Parathyroid adenoma (tissue), 2 donors: ENCODE data around the gene ESRRG.
A peak's percentile ranks its signal among the peaks of the same experiment; 100 is the strongest.

ENCODE experiments used
- H2AFZ ChIP-seq: fragments of 300-600 bp; sonication (generic); one replicate; pipeline ENCODE4 v1.7.0; 2017; ENCODE audit warnings: antibody characterized with exemption, mild to moderate bottlenecking
- H3K27ac ChIP-seq: fragments of 300-600 bp; sonication (generic); one replicate; pipeline ENCODE4 v1.7.0; 2017
- H3K27me3 ChIP-seq: fragments of 300-600 bp; sonication (generic); one replicate; pipeline ENCODE4 v1.7.0; 2017; ENCODE audit warnings: low read length; ENCODE audit not compliant: control insufficient read depth, insufficient read depth
- H3K36me3 ChIP-seq: fragments of 300-600 bp; sonication (generic); one replicate; pipeline ENCODE4 v1.7.0; 2017; ENCODE audit warnings: low read length; ENCODE audit not compliant: control insufficient read depth, insufficient read depth
- H3K4me1 ChIP-seq: fragments of 300-600 bp; sonication (generic); one replicate; pipeline ENCODE4 v1.7.0; 2017; ENCODE audit warnings: control low read depth
- H3K4me2 ChIP-seq: fragments of 300-600 bp; sonication (generic); one replicate; pipeline ENCODE4 v1.7.0; 2017; ENCODE audit warnings: low read length
- H3K4me3 ChIP-seq: fragments of 300-600 bp; sonication (generic); one replicate; pipeline ENCODE4 v1.7.0; 2017; ENCODE audit warnings: low read depth, low read length
- H3K79me2 ChIP-seq: fragments of 300-600 bp; sonication (generic); one replicate; pipeline ENCODE4 v1.7.0; 2017; ENCODE audit warnings: control low read depth
- H3K9ac ChIP-seq: fragments of 300-600 bp; sonication (generic); one replicate; pipeline ENCODE4 v1.7.0; 2017; ENCODE audit warnings: mild to moderate bottlenecking
- H3K9me3 ChIP-seq: fragments of 300-600 bp; sonication (generic); one replicate; pipeline ENCODE4 v1.7.0; 2017; ENCODE audit warnings: low read length; ENCODE audit not compliant: control insufficient read depth
- TF ChIP-seq, protein P1 (sequence below): fragments of 300-600 bp; sonication (generic); IDR thresholded peaks from one replicate; pipeline ENCODE4 v1.7.0; 2017; ENCODE audit warnings: antibody characterized with exemption, mild to moderate bottlenecking
- donor health status: primary hyperparathyroidism.

ESRRG gene

DNA sequence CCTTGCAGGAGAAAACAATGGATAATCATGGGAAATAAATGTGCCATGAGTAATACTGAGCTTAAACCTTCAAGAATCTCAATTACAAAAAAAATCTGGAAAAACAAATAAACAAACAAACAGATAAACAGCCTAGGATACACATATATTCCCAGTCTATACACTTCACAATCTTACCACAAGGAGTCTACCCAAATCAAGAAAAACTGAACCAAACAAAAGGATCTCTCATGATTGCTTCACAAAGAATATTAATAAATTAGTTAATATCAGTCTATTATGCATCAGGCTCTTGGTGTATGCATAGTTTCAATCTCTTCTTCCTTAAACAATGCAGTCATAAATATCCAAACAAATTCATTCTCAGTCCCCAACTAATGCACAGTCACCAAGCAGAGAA is 3.2 kb upstream of the ESRRG start:
- Histone ChIP-seq H3K9me3 (no peaks in the 10 kb centered on the region), H3K79me2 (no peaks in the 10 kb centered on the region), H3K4me3 (no peak overlapping the region), H3K27me3 (no peaks in the 10 kb centered on the region), H3K27ac (no peak overlapping the region), H2AFZ (no peak overlapping the region), H3K4me1 (no peaks in the 10 kb centered on the region), H3K36me3 (no peaks in the 10 kb centered on the region), H3K4me2 (no peak overlapping the region), H3K9ac (no peak overlapping the region)
- TF ChIP-seq, protein P1, sequence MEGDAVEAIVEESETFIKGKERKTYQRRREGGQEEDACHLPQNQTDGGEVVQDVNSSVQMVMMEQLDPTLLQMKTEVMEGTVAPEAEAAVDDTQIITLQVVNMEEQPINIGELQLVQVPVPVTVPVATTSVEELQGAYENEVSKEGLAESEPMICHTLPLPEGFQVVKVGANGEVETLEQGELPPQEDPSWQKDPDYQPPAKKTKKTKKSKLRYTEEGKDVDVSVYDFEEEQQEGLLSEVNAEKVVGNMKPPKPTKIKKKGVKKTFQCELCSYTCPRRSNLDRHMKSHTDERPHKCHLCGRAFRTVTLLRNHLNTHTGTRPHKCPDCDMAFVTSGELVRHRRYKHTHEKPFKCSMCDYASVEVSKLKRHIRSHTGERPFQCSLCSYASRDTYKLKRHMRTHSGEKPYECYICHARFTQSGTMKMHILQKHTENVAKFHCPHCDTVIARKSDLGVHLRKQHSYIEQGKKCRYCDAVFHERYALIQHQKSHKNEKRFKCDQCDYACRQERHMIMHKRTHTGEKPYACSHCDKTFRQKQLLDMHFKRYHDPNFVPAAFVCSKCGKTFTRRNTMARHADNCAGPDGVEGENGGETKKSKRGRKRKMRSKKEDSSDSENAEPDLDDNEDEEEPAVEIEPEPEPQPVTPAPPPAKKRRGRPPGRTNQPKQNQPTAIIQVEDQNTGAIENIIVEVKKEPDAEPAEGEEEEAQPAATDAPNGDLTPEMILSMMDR = no peak

DNA sequence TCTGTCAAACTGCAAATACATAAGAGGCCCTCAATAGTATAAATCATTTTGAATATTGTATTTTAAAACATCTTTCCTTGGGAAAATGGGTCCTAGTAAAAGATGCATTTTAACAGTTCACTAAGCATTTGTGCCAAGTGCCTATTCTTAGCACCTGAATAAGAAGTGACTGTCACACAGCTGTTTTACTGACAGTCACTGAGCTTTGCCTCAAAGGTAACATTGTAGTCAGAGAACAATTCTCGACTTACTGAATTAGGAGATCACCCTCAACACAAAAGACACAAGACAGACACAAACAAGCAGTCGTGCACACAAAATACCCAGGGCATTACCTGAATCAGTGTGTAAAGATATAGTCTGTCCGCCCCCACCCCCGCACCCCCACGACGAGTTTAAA is 408 bp downstream of the ESRRG start:
- Histone ChIP-seq H2AFZ (no peak overlapping the region), H3K9me3 (no peaks in the 10 kb centered on the region), H3K4me1 (no peaks in the 10 kb centered on the region), H3K4me3 (peak overlapping the region; percentile 50), H3K79me2 (no peaks in the 10 kb centered on the region), H3K27me3 (no peaks in the 10 kb centered on the region), H3K27ac (no peak overlapping the region), H3K9ac (no peak overlapping the region), H3K36me3 (no peaks in the 10 kb centered on the region), H3K4me2 (peak overlapping the region; percentile 63)
- TF ChIP-seq, protein P1 = no peak

DNA sequence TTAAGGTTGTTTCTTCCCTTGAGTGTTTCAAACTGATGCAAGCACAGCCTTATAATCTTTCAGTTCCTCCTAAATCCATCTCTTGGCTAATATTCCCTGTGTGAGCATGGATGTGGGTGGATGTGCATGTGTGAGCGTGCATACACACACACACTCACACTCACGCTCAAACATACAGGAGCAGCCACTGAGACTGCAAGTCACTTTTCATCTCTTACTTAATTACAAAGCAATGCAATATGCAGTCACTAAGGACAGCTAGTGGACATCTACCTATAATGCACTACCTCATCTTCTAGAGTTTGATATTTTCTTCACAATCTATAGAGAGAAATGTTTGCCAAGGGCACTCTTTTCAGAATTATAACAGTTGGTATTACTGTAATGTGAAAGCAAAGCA is 1.4 kb downstream of the ESRRG start:
- TF ChIP-seq, protein P1 = no peak
- Histone ChIP-seq H3K4me3 (peak overlapping the region; percentile 32), H3K27me3 (no peaks in the 10 kb centered on the region), H3K79me2 (no peaks in the 10 kb centered on the region), H3K4me2 (peak overlapping the region; percentile 63), H3K4me1 (no peaks in the 10 kb centered on the region), H3K9ac (no peak overlapping the region), H3K9me3 (no peaks in the 10 kb centered on the region), H2AFZ (no peak overlapping the region), H3K27ac (no peak overlapping the region), H3K36me3 (no peaks in the 10 kb centered on the region)

DNA sequence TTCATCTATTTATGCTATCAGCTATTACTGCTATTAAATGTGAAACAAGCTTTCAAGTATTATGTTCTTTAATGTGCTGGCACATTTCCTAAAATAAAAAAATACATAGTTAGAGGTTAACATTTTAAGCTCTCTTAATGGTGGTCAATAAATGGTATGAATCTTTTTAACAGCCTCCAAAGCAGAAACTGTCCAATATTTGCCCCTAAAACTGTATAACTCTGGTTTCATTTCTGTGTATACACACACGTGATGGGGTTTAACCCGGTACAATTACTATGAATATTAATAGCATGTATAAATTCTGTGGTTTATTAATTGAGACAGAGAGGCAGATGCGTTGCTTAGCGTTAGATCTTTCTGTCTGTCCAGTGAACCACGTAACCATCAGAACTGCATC is 2.2 kb downstream of the ESRRG start:
- H3K9ac ChIP-seq = no peak overlapping the region
- no peak overlapping the region for H2AFZ ChIP-seq
- no peaks in the 10 kb centered on the region for H3K9me3 ChIP-seq
- no peak overlapping the region for H3K4me2 ChIP-seq
- no peaks in the 10 kb centered on the region for H3K36me3 ChIP-seq
- no peaks in the 10 kb centered on the region for H3K4me1 ChIP-seq
- TF ChIP-seq, protein P1 = no peak
- no peaks in the 10 kb centered on the region for H3K79me2 ChIP-seq
- no peak overlapping the region for H3K4me3 ChIP-seq
- no peak overlapping the region for H3K27ac ChIP-seq
- H3K27me3 ChIP-seq = no peaks in the 10 kb centered on the region

DNA sequence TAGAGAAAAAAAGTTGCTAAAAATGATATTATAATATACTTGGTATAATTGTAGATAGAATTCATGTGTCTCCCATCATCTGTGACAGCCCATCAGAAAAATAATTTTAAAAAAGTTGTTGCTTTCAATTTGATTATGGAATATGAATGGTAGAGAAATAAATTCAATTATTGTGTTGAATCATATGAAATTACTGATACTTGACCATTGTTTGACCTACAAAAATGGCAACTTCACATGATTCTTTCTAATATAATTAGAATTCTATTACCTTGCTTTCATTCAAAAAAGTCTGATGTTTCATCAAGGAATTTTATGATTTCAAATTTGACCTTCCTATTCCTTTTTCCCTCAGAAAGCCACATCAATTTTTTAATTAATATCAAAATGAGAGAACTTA is 11.5 kb downstream of the ESRRG start:
- TF ChIP-seq, protein P1 = no peak
- no peak overlapping the region for H3K27ac ChIP-seq
- H3K27me3 ChIP-seq = no peaks in the 10 kb centered on the region
- no peak overlapping the region for H2AFZ ChIP-seq
- H3K4me2 ChIP-seq = no peak overlapping the region
- no peaks in the 10 kb centered on the region for H3K79me2 ChIP-seq
- no peak overlapping the region for H3K4me3 ChIP-seq
- H3K36me3 ChIP-seq = no peaks in the 10 kb centered on the region
- no peak overlapping the region for H3K9ac ChIP-seq
- no peaks in the 10 kb centered on the region for H3K4me1 ChIP-seq
- H3K9me3 ChIP-seq = no peaks in the 10 kb centered on the region
